Gastroesophageal sphincter (tissue), 2 donors: Measurements from ENCODE around the gene SETD4.

Experiments
- POLR2A ChIP-seq, 2 donors: fragments of 450-650 bp; IDR thresholded peaks; one replicate each; pipeline ENCODE4 v1.6.1; 2017; ENCODE audit warnings: antibody characterized with exemption in 2 of 2, mild to moderate bottlenecking in 2 of 2, moderate library complexity in 1 of 2
- POLR2AphosphoS5 ChIP-seq: sonication (generic); formaldehyde crosslinking; IDR thresholded peaks from one replicate; pipeline ENCODE4 v1.6.1; 2017; ENCODE audit warnings: antibody characterized with exemption

DNA sequence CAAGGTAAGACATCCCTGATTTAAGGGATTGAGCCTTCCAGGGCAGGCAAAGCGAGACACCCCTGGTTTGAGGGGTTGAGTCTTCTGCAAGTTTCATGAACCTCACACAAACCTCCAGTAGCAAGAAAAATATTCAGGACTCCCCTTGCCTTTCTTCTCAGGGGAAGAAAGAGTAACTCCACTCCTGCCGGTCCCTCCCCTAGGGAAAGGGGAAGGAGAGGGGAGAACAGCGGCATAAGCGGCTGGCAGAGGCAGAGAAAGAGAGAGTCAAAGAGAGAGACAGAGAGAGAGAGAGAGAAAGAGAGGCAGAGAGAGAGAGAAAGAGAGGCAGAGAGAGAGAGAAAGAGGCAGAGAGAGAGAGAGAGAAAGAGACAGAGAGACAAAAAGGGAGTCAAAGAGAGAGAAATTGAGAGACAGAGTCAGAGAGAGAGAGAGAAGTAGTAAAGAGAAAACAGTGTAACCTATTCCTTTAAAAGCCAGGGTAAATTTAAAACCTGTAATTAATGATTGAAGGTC lies 45.1 kb upstream of the SETD4 start:
- TF ChIP-seq POLR2AphosphoS5 (no peak), POLR2A (IDR thresholded peaks at IDR 0.05) (no peak)
